ENCODE data around the gene UBE2J2. TPM values are rescaled to one million over a fixed set of nuclear protein-coding genes. Genes with fewer than 3 reads are reported as not detected.

The UBE2J2 gene
- total and polyA plus RNA-seq, 2 donors: 34.7 to 67.1 TPM

DNA sequence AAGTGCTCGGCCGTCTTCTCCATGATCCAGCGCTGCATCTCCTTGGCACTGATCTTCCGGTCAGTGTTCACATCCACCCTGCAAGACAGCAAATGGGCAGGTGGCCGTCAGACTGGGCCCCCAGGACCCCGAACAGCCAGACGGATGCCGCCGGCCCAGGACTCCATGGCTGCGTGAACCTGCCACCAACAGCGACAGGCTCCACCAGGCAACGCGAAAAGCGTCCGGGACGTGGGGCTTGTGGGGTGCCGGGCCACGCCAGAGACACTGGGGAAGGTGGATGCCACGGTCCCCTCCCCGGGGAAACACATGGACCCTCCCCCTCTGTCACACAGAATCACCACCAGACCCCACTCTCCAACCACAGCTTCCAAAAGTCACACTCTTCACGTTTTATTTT lies 49.8 kb downstream of the UBE2J2 start:
- H3K27me3 ChIP-seq (ENCODE audit: control insufficient read depth in 2 of 2, insufficient read depth in 1 of 2, low read length in 1 of 2): no peaks in the 10 kb centered on the region
- H3K9me3 ChIP-seq (ENCODE audit: control insufficient read depth in 2 of 2, insufficient read depth in 1 of 2, low read length in 1 of 2): peaks cover 0 to 1% of the 10 kb centered on the region in 2 donors
- H3K4me1 ChIP-seq (ENCODE audit: control insufficient read depth in 2 of 2, insufficient read depth in 2 of 2, low read length in 2 of 2): no peaks in the 10 kb centered on the region
- 95% methylated on average over 21 of the region's 21 CpGs for WGBS
- H3K27ac ChIP-seq (ENCODE audit: low read depth in 1 of 2, low read length in 1 of 2): no peak overlapping the region
- H3K36me3 ChIP-seq (ENCODE audit: control insufficient read depth in 2 of 2, insufficient read depth in 2 of 2, low read length in 1 of 2): peaks cover 78 to 96% of the 10 kb centered on the region in 2 donors
- no peak overlapping the region for H3K4me3 ChIP-seq (ENCODE audit: low read length in 2 of 2)
- no peak for DNase-seq (ENCODE audit: low read depth in 6 of 9, low spot score in 9 of 9)

GRCh38 chr1:1223321-1223720 lies 50.3 kb downstream of the UBE2J2 start:
- no peaks in the 10 kb centered on the region for H3K4me1 ChIP-seq (ENCODE audit: control insufficient read depth in 2 of 2, insufficient read depth in 2 of 2, low read length in 2 of 2)
- H3K4me3 ChIP-seq (ENCODE audit: low read length in 2 of 2): no peak overlapping the region
- peaks cover 0 to 1% of the 10 kb centered on the region in 2 donors for H3K9me3 ChIP-seq (ENCODE audit: control insufficient read depth in 2 of 2, insufficient read depth in 1 of 2, low read length in 1 of 2)
- H3K27ac ChIP-seq (ENCODE audit: low read depth in 1 of 2, low read length in 1 of 2): no peak overlapping the region
- no peaks in the 10 kb centered on the region for H3K27me3 ChIP-seq (ENCODE audit: control insufficient read depth in 2 of 2, insufficient read depth in 1 of 2, low read length in 1 of 2)
- DNase-seq (ENCODE audit: low read depth in 6 of 9, low spot score in 9 of 9): no peak
- WGBS: 97% methylated on average over 15 of the region's 15 CpGs
- peaks cover 78 to 96% of the 10 kb centered on the region in 2 donors for H3K36me3 ChIP-seq (ENCODE audit: control insufficient read depth in 2 of 2, insufficient read depth in 2 of 2, low read length in 1 of 2)

- H3K4me3 ChIP-seq (ENCODE audit: low read length in 2 of 2): no peak overlapping the region
- H3K4me1 ChIP-seq (ENCODE audit: control insufficient read depth in 2 of 2, insufficient read depth in 2 of 2, low read length in 2 of 2): peaks cover 0 to 4% of the 10 kb centered on the region in 2 donors
- H3K9me3 ChIP-seq (ENCODE audit: control insufficient read depth in 2 of 2, insufficient read depth in 1 of 2, low read length in 1 of 2): peaks cover 1% of the 10 kb centered on the region in 2 donors
- no peaks in the 10 kb centered on the region for H3K27me3 ChIP-seq (ENCODE audit: control insufficient read depth in 2 of 2, insufficient read depth in 1 of 2, low read length in 1 of 2)
- 93% methylated on average over 44 of the region's 44 CpGs for WGBS
- H3K36me3 ChIP-seq (ENCODE audit: control insufficient read depth in 2 of 2, insufficient read depth in 2 of 2, low read length in 1 of 2): peaks cover 78 to 96% of the 10 kb centered on the region in 2 donors
- no peak overlapping the region for H3K27ac ChIP-seq (ENCODE audit: low read depth in 1 of 2, low read length in 1 of 2)
- no peak for DNase-seq (ENCODE audit: low read depth in 6 of 9, low spot score in 9 of 9)
Measured at GRCh38 chr1:1222575-1223225, 51.0 kb downstream of the UBE2J2 start.

DNA sequence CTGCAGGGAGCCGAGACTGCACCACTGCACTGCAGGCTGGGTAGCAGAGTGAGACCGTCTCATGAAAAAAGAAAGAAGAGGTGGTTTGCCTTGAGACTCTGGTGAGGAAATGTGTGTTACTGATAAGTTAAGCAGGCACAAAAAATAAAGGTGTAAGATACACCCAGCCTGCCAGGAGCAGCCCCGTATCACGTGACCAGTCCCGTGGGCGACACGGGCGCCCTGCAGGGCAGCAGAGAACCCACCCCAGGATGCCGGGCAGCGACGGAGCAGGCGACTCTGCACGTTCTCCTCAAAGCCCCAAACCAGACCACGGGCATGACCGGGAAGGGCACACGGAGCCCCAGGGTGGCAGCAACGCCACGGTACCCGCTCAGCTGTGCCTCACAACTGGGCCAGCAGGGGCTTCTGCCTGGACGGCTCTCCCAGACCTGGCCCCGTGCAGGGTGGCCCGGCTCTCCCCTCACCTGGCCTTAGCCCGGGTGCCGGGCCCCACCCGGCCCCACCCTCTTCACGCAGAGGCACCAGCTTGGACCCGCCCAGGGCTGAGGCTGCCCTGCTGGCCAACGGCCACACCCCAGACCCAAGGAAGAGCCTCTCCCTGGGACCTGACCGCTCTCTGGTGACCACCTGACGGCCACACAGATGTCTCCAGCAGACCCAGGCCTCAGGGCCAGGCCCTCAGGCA lies 51.6 kb downstream of the UBE2J2 start:
- no peak for DNase-seq (ENCODE audit: low read depth in 6 of 9, low spot score in 9 of 9)
- Histone ChIP-seq H3K4me1 (ENCODE audit: control insufficient read depth in 2 of 2, insufficient read depth in 2 of 2, low read length in 2 of 2) (peaks cover 0 to 4% of the 10 kb centered on the region in 2 donors), H3K4me3 (ENCODE audit: low read length in 2 of 2) (no peak overlapping the region), H3K36me3 (ENCODE audit: control insufficient read depth in 2 of 2, insufficient read depth in 2 of 2, low read length in 1 of 2) (peaks cover 76 to 96% of the 10 kb centered on the region in 2 donors), H3K27ac (ENCODE audit: low read depth in 1 of 2, low read length in 1 of 2) (no peak overlapping the region), H3K9me3 (ENCODE audit: control insufficient read depth in 2 of 2, insufficient read depth in 1 of 2, low read length in 1 of 2) (peaks cover 1 to 4% of the 10 kb centered on the region in 2 donors), H3K27me3 (ENCODE audit: control insufficient read depth in 2 of 2, insufficient read depth in 1 of 2, low read length in 1 of 2) (no peaks in the 10 kb centered on the region)
- WGBS: 89% methylated on average over 30 of the region's 30 CpGs

GRCh38 chr1:1220197-1220596 lies 53.5 kb downstream of the UBE2J2 start:
- peaks cover 0 to 22% of the 10 kb centered on the region in 2 donors for H3K4me1 ChIP-seq (ENCODE audit: control insufficient read depth in 2 of 2, insufficient read depth in 2 of 2, low read length in 2 of 2)
- no peaks in the 10 kb centered on the region for H3K27me3 ChIP-seq (ENCODE audit: control insufficient read depth in 2 of 2, insufficient read depth in 1 of 2, low read length in 1 of 2)
- peaks cover 74 to 88% of the 10 kb centered on the region in 2 donors for H3K36me3 ChIP-seq (ENCODE audit: control insufficient read depth in 2 of 2, insufficient read depth in 2 of 2, low read length in 1 of 2)
- DNase-seq (ENCODE audit: low read depth in 6 of 9, low spot score in 9 of 9): no peak
- H3K9me3 ChIP-seq (ENCODE audit: control insufficient read depth in 2 of 2, insufficient read depth in 1 of 2, low read length in 1 of 2): peaks cover 0 to 4% of the 10 kb centered on the region in 2 donors
- H3K27ac ChIP-seq (ENCODE audit: low read depth in 1 of 2, low read length in 1 of 2): no peak overlapping the region
- 96% methylated on average over 24 of the region's 24 CpGs for WGBS
- no peak overlapping the region for H3K4me3 ChIP-seq (ENCODE audit: low read length in 2 of 2)

- Histone ChIP-seq H3K27me3 (ENCODE audit: control insufficient read depth in 2 of 2, insufficient read depth in 1 of 2, low read length in 1 of 2) (peaks cover 0 to 3% of the 10 kb centered on the region in 2 donors), H3K27ac (ENCODE audit: low read depth in 1 of 2, low read length in 1 of 2) (no peak overlapping the region), H3K4me3 (ENCODE audit: low read length in 2 of 2) (no peak overlapping the region), H3K36me3 (ENCODE audit: control insufficient read depth in 2 of 2, insufficient read depth in 2 of 2, low read length in 1 of 2) (peaks cover 69 to 79% of the 10 kb centered on the region in 2 donors), H3K4me1 (ENCODE audit: control insufficient read depth in 2 of 2, insufficient read depth in 2 of 2, low read length in 2 of 2) (peaks cover under 1 to 31% of the 10 kb centered on the region in 2 donors), H3K9me3 (ENCODE audit: control insufficient read depth in 2 of 2, insufficient read depth in 1 of 2, low read length in 1 of 2) (peaks cover 0 to 4% of the 10 kb centered on the region in 2 donors)
- WGBS: 98% methylated on average over 20 of the region's 20 CpGs
- DNase-seq (ENCODE audit: low read depth in 6 of 9, low spot score in 9 of 9): no peak
Measured at GRCh38 chr1:1219341-1219740, 54.3 kb downstream of the UBE2J2 start.

GRCh38 chr1:1218524-1219200 lies 55.0 kb downstream of the UBE2J2 start:
- Histone ChIP-seq H3K27me3 (ENCODE audit: control insufficient read depth in 2 of 2, insufficient read depth in 1 of 2, low read length in 1 of 2) (peaks cover 0 to 9% of the 10 kb centered on the region in 2 donors), H3K4me3 (ENCODE audit: low read length in 2 of 2) (no peak overlapping the region), H3K9me3 (ENCODE audit: control insufficient read depth in 2 of 2, insufficient read depth in 1 of 2, low read length in 1 of 2) (peaks cover 0 to 4% of the 10 kb centered on the region in 2 donors), H3K36me3 (ENCODE audit: control insufficient read depth in 2 of 2, insufficient read depth in 2 of 2, low read length in 1 of 2) (peaks cover 66 to 73% of the 10 kb centered on the region in 2 donors), H3K27ac (ENCODE audit: low read depth in 1 of 2, low read length in 1 of 2) (no peak overlapping the region), H3K4me1 (ENCODE audit: control insufficient read depth in 2 of 2, insufficient read depth in 2 of 2, low read length in 2 of 2) (peaks cover 6 to 38% of the 10 kb centered on the region in 2 donors)
- DNase-seq (ENCODE audit: low read depth in 6 of 9, low spot score in 9 of 9): no peak
- 98% methylated on average over 36 of the region's 36 CpGs for WGBS

- DNase-seq (ENCODE audit: low read depth in 6 of 9, low spot score in 9 of 9): no peak
- Histone ChIP-seq H3K27ac (ENCODE audit: low read depth in 1 of 2, low read length in 1 of 2) (peak overlapping the region in 1 of 2 donors; percentile 41), H3K36me3 (ENCODE audit: control insufficient read depth in 2 of 2, insufficient read depth in 2 of 2, low read length in 1 of 2) (peaks cover 60 to 65% of the 10 kb centered on the region in 2 donors), H3K27me3 (ENCODE audit: control insufficient read depth in 2 of 2, insufficient read depth in 1 of 2, low read length in 1 of 2) (peaks cover 0 to 17% of the 10 kb centered on the region in 2 donors), H3K4me3 (ENCODE audit: low read length in 2 of 2) (no peak overlapping the region), H3K9me3 (ENCODE audit: control insufficient read depth in 2 of 2, insufficient read depth in 1 of 2, low read length in 1 of 2) (peaks cover 0 to 4% of the 10 kb centered on the region in 2 donors), H3K4me1 (ENCODE audit: control insufficient read depth in 2 of 2, insufficient read depth in 2 of 2, low read length in 2 of 2) (peaks cover 14 to 45% of the 10 kb centered on the region in 2 donors)
- 97% methylated on average over 52 of the region's 52 CpGs for WGBS
Measured at GRCh38 chr1:1217621-1218523, 55.8 kb downstream of the UBE2J2 start.
